PFSK-1 (cell line): ENCODE measurements around the gene SYP. TPM values are rescaled to one million over a fixed set of nuclear protein-coding genes. Genes with fewer than 3 reads are reported as not detected.
A peak's percentile ranks its signal among the peaks of the same experiment; 100 is the strongest.

Experiments used
- FOXP2 ChIP-seq: optimal IDR thresholded peaks from 2 replicates; pipeline ENCODE3; 2011; ENCODE audit warnings: borderline replicate concordance, control low read depth, inconsistent platforms; ENCODE audit not compliant: insufficient read depth; ENCODE audit errors: extremely low read length, extremely low read depth
- POLR2AphosphoS5 ChIP-seq: IDR thresholded peaks from 2 replicates; pipeline ENCODE4 v1.6.1; 2012; ENCODE audit warnings: low read depth, mild to moderate bottlenecking, control low read depth, low read length, moderate library complexity
- SIN3A ChIP-seq: IDR thresholded peaks from 2 replicates; pipeline ENCODE4 v1.6.1; 2012; ENCODE audit warnings: mild to moderate bottlenecking, low read length, moderate library complexity, borderline replicate concordance; ENCODE audit not compliant: insufficient read depth
- TAF1 ChIP-seq: IDR thresholded peaks from 2 replicates; pipeline ENCODE4 v1.6.1; 2012; ENCODE audit warnings: low read length, control low read depth, borderline replicate concordance; ENCODE audit not compliant: insufficient read depth
- polyA plus RNA-seq: library from polyadenylated mRNA; unstranded; fragments of >200 nt; gene quantifications from one replicate; pipeline ENCODE4 v1.2.1, GENCODE V29; 2012; ENCODE audit warnings: low read depth, missing spikeins; ENCODE audit not compliant: insufficient read length
- TF ChIP-seq, protein P1 (sequence below), 2 experiments: IDR thresholded peaks; 2 replicates each; pipeline versions ENCODE4 v1.6.1 to v1.8.0; 2011 to 2012; ENCODE audit warnings: low read depth in 2 of 2, low read length in 2 of 2, control low read depth in 1 of 2, inconsistent platforms in 1 of 2, mild to moderate bottlenecking in 1 of 2, moderate library complexity in 1 of 2; ENCODE audit not compliant: insufficient read depth in 1 of 2

Gene SYP
- 0.77 TPM for polyA plus RNA-seq

DNA sequence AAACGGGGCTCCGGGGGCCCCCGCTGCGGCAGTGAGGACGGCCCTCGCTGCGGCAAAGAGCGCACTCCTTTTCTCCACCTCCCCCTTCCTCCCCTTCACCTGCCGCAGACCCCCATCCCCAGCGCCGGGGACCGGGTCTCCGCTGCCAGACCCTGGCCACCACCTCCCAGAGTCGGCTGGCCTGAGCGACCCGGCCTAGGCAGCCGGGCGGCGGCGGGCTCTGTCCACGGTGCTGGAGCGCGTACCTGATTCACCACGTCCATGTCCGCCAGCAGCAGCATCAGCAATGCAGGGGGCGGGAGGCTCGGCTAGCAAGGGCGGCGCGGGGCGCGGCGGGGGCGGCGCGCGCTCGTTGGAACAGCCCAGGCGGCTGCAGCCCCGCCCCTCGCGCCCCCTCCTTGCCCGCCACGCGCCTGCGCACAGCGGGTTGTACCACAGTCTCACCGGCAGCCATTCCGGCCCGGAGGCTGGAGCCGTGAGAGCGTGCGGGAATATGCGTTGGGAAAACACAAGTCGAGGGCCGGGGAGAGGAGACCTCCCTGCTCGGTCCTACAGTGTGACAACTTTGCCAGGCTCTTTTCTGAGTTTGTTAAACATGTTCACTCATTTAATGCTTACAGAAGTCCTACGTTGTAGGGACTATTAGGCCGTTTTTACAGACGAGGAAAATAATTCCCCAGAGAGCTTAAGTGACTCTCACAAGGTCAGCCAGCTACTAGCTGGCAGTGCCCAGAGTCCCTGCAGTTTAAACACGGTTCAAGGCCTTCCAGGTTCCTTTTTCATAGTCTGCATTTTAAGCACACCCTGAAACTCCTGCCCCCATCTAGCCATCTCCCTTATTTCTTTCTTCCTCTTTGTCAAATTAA, at the start of gene SYP:
Gene SYP (minus strand): TSS at position 288 of the 866 bp plus-strand sequence. CDS start 7 bp downstream, at position 281.
- TF ChIP-seq, protein P1, sequence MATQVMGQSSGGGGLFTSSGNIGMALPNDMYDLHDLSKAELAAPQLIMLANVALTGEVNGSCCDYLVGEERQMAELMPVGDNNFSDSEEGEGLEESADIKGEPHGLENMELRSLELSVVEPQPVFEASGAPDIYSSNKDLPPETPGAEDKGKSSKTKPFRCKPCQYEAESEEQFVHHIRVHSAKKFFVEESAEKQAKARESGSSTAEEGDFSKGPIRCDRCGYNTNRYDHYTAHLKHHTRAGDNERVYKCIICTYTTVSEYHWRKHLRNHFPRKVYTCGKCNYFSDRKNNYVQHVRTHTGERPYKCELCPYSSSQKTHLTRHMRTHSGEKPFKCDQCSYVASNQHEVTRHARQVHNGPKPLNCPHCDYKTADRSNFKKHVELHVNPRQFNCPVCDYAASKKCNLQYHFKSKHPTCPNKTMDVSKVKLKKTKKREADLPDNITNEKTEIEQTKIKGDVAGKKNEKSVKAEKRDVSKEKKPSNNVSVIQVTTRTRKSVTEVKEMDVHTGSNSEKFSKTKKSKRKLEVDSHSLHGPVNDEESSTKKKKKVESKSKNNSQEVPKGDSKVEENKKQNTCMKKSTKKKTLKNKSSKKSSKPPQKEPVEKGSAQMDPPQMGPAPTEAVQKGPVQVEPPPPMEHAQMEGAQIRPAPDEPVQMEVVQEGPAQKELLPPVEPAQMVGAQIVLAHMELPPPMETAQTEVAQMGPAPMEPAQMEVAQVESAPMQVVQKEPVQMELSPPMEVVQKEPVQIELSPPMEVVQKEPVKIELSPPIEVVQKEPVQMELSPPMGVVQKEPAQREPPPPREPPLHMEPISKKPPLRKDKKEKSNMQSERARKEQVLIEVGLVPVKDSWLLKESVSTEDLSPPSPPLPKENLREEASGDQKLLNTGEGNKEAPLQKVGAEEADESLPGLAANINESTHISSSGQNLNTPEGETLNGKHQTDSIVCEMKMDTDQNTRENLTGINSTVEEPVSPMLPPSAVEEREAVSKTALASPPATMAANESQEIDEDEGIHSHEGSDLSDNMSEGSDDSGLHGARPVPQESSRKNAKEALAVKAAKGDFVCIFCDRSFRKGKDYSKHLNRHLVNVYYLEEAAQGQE (IDR thresholded peaks at IDR 0.05; ENCODE audit: insufficient read depth in 1 of 2, low read depth in 2 of 2, low read length in 2 of 2) = peak; percentile 96 to 98
- TF ChIP-seq TAF1 = peak; percentile 61; the same call in 1 of the 2 replicates
- peak; percentile 89 for TF ChIP-seq POLR2AphosphoS5
- TF ChIP-seq SIN3A = peak; percentile 89; the same call in 1 of the 2 replicates
- no peak for TF ChIP-seq FOXP2

DNA sequence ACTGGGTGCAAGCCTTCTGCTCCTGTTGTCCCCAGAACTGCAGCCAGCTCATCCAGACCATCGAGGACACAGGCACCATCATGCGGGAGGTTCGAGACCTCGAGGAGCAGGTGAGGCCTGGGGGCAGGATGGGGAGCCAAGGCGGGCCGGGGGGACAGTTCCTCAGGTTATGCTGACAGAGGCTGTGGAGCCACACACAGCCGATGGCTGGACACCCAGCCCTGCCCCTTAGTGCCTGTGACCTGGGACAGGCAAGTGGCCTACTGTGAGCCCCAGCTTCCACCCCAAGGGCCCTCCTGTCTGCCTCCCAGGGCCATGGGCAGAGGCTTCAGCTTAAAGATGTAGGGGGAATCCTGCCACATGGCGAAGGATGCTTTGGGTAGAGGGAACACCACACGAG, 49.6 kb upstream of the SYP start:
- TF ChIP-seq, protein P1 (IDR thresholded peaks at IDR 0.05; ENCODE audit: insufficient read depth in 1 of 2, low read depth in 2 of 2, low read length in 2 of 2) = no peak
- TF ChIP-seq FOXP2 (no peak), SIN3A (no peak), TAF1 (no peak), POLR2AphosphoS5 (no peak)

DNA sequence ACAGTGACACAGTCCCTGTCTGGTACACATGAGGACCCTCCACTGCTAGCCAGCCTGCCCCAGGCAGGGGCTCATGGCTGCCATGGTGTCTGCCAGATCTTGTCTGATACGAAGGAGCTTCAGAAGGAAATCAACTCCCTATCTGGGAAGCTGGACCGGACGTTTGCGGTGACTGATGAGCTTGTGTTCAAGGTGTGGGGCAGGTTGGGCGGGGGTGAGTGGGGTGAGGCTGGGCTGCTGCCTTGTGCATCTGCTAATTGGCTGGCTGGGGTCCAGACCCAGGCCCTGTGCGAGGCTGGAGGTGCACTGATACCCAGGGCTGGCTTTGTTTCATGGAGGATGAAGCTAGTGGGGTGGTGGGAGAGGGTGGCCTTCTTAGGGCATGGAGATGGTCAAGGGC, 49.1 kb upstream of the SYP start:
- TF ChIP-seq SIN3A = no peak
- TF ChIP-seq TAF1 = no peak
- no peak for TF ChIP-seq FOXP2

DNA sequence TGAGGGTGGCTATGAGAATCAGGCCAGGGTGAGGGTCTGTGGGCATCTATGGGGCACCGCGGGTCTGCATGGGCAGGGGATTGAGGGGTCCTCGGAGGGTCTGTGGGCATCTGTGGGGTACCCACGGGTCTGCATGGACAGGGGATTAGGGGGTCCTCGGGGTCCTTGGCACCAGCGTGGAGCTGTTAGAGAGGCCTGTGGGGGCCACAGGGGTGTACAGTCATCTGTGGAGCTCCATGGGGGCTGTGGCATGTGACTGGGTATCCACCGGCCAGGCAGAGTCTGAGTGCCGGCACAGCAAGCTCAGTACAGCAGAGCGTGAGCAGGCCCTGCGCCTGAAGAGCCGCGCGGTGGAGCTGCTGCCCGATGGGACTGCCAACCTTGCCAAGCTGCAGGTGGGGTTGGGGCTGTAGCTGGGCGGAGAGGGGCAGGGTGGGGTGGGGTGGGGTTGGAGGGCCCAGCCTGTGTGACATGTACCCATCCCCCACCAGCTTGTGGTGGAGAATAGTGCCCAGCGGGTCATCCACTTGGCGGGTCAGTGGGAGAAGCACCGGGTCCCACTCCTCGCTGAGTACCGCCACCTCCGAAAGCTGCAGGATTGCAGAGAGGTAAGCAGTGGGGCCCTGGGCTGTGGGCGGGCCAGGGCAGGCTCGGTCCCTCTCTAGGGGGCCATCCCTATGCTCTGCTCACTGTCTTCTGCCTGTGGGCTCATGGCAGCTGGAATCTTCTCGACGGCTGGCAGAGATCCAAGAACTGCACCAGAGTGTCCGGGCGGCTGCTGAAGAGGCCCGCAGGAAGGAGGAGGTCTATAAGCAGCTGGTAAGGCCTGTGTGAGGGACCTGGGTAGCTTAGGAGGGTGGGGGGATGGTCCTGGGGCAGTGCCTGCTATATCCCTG, 48.2 kb upstream of the SYP start:
- TF ChIP-seq FOXP2 = no peak
- TF ChIP-seq TAF1 = no peak
- no peak for TF ChIP-seq SIN3A
- no peak for TF ChIP-seq POLR2AphosphoS5
- TF ChIP-seq, protein P1 (IDR thresholded peaks at IDR 0.05; ENCODE audit: insufficient read depth in 1 of 2, low read depth in 2 of 2, low read length in 2 of 2) = no peak

DNA sequence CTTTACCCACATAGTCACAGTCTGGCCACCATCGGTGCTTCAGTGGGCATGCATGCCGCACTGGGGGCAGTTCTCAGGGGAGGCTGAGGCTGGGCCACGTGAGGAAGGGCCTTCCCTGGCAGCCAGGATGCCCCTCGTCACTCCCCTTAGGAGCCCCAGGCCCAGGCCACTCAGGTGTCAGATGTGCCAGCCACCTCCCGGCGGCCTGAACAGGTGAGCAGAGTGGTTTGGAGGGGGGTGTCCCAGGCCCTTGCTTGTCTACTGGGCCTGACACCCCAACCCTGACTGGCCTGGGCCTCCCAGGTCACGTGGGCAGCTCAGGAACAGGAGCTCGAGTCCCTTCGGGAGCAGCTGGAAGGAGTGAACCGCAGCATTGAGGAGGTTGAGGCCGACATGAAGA, 47.4 kb upstream of the SYP start:
- TF ChIP-seq, protein P1 (IDR thresholded peaks at IDR 0.05; ENCODE audit: insufficient read depth in 1 of 2, low read depth in 2 of 2, low read length in 2 of 2) = no peak
- TF ChIP-seq POLR2AphosphoS5 = no peak
